Stimulated activated CD8-positive, alpha-beta memory T cell treated with anti-CD3 and anti-CD28 coated beads, Interleukin-15, amount 100 ng/mL, for 1 hour (primary cell): ENCODE data around the gene MLH3.
"Not testable (repeated sequence)": the region's sequence is repeated elsewhere in the genome, so short reads cannot be mapped to it uniquely, and the experiment has no call there.

Experiments
- DNase-seq: peaks from one replicate; pipeline ENCODE4 v3.0.0-alpha.2; 2020; ENCODE audit warnings: low read depth

MLH3 gene

GRCh38 chr14:75050852-75051555, at the start of gene MLH3:
Gene MLH3 (minus strand): TSS chr14:75051467. CDS start chr14:75049655, 1,812 bp downstream.
- peak; percentile 41 for DNase-seq

GRCh38 chr14:75098682-75099081, 47.4 kb upstream of the MLH3 start:
- no peak for DNase-seq

GRCh38 chr14:75098212-75098611, 46.9 kb upstream of the MLH3 start:
- DNase-seq: no peak

- DNase-seq: no peak
Observed at GRCh38 chr14:75096959-75097358, 45.7 kb upstream of the MLH3 start.

- no peak for DNase-seq
Observed at GRCh38 chr14:75095690-75096089, 44.4 kb upstream of the MLH3 start.

- no peak for DNase-seq
Observed at GRCh38 chr14:75094896-75095295, 43.6 kb upstream of the MLH3 start.

GRCh38 chr14:75092698-75093097, 41.4 kb upstream of the MLH3 start:
- no peak for DNase-seq

GRCh38 chr14:75091251-75091650, 40.0 kb upstream of the MLH3 start:
- no peak for DNase-seq

- DNase-seq: no peak
Observed at GRCh38 chr14:75090353-75090752, 39.1 kb upstream of the MLH3 start.

- DNase-seq: peak; percentile 12
Observed at GRCh38 chr14:75088566-75089373, 37.5 kb upstream of the MLH3 start.

- DNase-seq: no peak
Observed at GRCh38 chr14:75088153-75088552, 36.9 kb upstream of the MLH3 start.

GRCh38 chr14:75084513-75084912, 33.2 kb upstream of the MLH3 start:
- DNase-seq: no peak

- no peak for DNase-seq
Observed at GRCh38 chr14:75083271-75083670, 32.0 kb upstream of the MLH3 start.

GRCh38 chr14:75081660-75082229, 30.5 kb upstream of the MLH3 start:
- no peak for DNase-seq

- no peak for DNase-seq
Observed at GRCh38 chr14:75079521-75079920, 28.3 kb upstream of the MLH3 start.

GRCh38 chr14:75077794-75078193, 26.5 kb upstream of the MLH3 start:
- DNase-seq: no peak

GRCh38 chr14:75070383-75070782, 19.1 kb upstream of the MLH3 start:
- DNase-seq: no peak

GRCh38 chr14:75069811-75070145, 18.5 kb upstream of the MLH3 start:
- DNase-seq: no peak

- no peak for DNase-seq
Observed at GRCh38 chr14:75069121-75069810, 18.0 kb upstream of the MLH3 start, which contains the start of gene ZC2HC1C. Gene ZC2HC1C (plus strand): TSS chr14:75069641. CDS start chr14:75070574, 933 bp downstream.

GRCh38 chr14:75068294-75069120, 17.2 kb upstream of the MLH3 start:
- no peak for DNase-seq

GRCh38 chr14:75067765-75068164, 16.5 kb upstream of the MLH3 start:
- not testable (repeated sequence) for DNase-seq

- no peak for DNase-seq
Observed at GRCh38 chr14:75067212-75067611, 15.9 kb upstream of the MLH3 start.
